ENCODE measurements around the gene AUTS2. TPM values are rescaled to one million over a fixed set of nuclear protein-coding genes. Genes with fewer than 3 reads are reported as not detected.

AUTS2 gene
- polyA plus RNA-seq, 1 donor from 2014 or later = 97.3 TPM

GRCh38 chr7:69624435-69625230 lies 26.4 kb downstream of the AUTS2 start:
- H4K20me1 ChIP-seq (ENCODE audit: insufficient read depth) = peaks cover 5% of the 10 kb centered on the region
- peak overlapping the region; percentile 12 for H3K9ac ChIP-seq (ENCODE audit: low read length)
- H2AFZ ChIP-seq (ENCODE audit: low read depth, low read length) = no peak overlapping the region
- no peaks in the 10 kb centered on the region for H3K9me3 ChIP-seq (ENCODE audit: low read length)
- H3K27ac ChIP-seq (ENCODE audit: low read length) = no peak overlapping the region
- no peaks in the 10 kb centered on the region for H3F3A ChIP-seq (ENCODE audit: insufficient read depth, low read length, poor library complexity, severe bottlenecking)
- peaks cover 92% of the 10 kb centered on the region for H3K79me2 ChIP-seq (replicated peaks; ENCODE audit: insufficient read depth, low read length)
- no peaks in the 10 kb centered on the region for H3K9me2 ChIP-seq (ENCODE audit: insufficient read depth, low read length)
- H3K27me3 ChIP-seq (ENCODE audit: insufficient read depth, low read depth, low read length) = no peaks in the 10 kb centered on the region
- H3K4me2 ChIP-seq (ENCODE audit: low read length) = no peak overlapping the region
- H3K36me3 ChIP-seq (ENCODE audit: insufficient read depth, low read length) = no peaks in the 10 kb centered on the region
- no peak overlapping the region for H3K4me3 ChIP-seq (ENCODE audit: low read length)
- TF ChIP-seq TAF1 (IDR thresholded peaks at IDR 0.05; ENCODE audit: low read depth) (no peak), EZH2 (IDR thresholded peaks at IDR 0.05; ENCODE audit: borderline replicate concordance, insufficient read depth, low read length, poor library complexity, severe bottlenecking) (no peak), SMC3 (conservative IDR thresholded peaks at IDR 0.05; ENCODE audit: poor library complexity) (peak; percentile 11), RAD21 (conservative IDR thresholded peaks at IDR 0.05) (no peak), MXI1 (conservative IDR thresholded peaks at IDR 0.05; ENCODE audit: poor library complexity, severe bottlenecking) (no peak)

DNA sequence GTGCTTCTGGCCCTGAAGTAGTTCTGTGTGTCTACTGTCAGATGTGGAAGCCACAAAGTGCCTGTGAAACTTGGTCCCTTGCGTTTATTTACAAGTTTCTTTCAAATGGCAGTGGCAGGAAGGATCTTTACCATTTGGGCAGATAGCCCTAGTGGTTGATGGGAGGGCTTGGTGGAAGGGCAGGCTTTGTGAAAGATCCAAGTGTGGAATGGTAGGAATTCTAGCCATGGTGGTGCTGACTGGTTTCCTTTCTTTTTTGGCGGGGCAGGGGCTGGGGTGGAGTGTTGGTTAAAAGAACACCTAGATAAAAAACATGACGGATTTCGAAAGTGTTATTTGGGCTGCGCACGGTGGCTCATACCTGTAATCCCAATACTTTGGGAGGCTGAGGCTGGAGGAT lies 27.0 kb downstream of the AUTS2 start:
- H3K79me2 ChIP-seq (replicated peaks; ENCODE audit: insufficient read depth, low read length) = peaks cover 92% of the 10 kb centered on the region
- H3K9me3 ChIP-seq (ENCODE audit: low read length) = no peaks in the 10 kb centered on the region
- no peak overlapping the region for H3K27ac ChIP-seq (ENCODE audit: low read length)
- H3K27me3 ChIP-seq (ENCODE audit: insufficient read depth, low read depth, low read length) = no peaks in the 10 kb centered on the region
- peaks cover 5% of the 10 kb centered on the region for H4K20me1 ChIP-seq (ENCODE audit: insufficient read depth)
- TF ChIP-seq CTCF (IDR thresholded peaks at IDR 0.05; ENCODE audit: poor library complexity, severe bottlenecking) (no peak), TAF1 (IDR thresholded peaks at IDR 0.05; ENCODE audit: low read depth) (no peak), REST (IDR thresholded peaks at IDR 0.05; ENCODE audit: borderline replicate concordance) (no peak), EP300 (conservative IDR thresholded peaks at IDR 0.05; ENCODE audit: poor library complexity, severe bottlenecking) (no peak), MXI1 (conservative IDR thresholded peaks at IDR 0.05; ENCODE audit: poor library complexity, severe bottlenecking) (no peak), EZH2 (IDR thresholded peaks at IDR 0.05; ENCODE audit: borderline replicate concordance, insufficient read depth, low read length, poor library complexity, severe bottlenecking) (no peak), POLR2AphosphoS5 (IDR thresholded peaks at IDR 0.05) (no peak), RAD21 (conservative IDR thresholded peaks at IDR 0.05) (no peak), SMC3 (conservative IDR thresholded peaks at IDR 0.05; ENCODE audit: poor library complexity) (no peak)
- peak overlapping the region; percentile 12 for H3K9ac ChIP-seq (ENCODE audit: low read length)
- no peaks in the 10 kb centered on the region for H3F3A ChIP-seq (ENCODE audit: insufficient read depth, low read length, poor library complexity, severe bottlenecking)
- H3K9me2 ChIP-seq (ENCODE audit: insufficient read depth, low read length) = no peaks in the 10 kb centered on the region
- no peaks in the 10 kb centered on the region for H3K36me3 ChIP-seq (ENCODE audit: insufficient read depth, low read length)
- no peak overlapping the region for H2AFZ ChIP-seq (ENCODE audit: low read depth, low read length)
- no peak overlapping the region for H3K4me3 ChIP-seq (ENCODE audit: low read length)
- no peak overlapping the region for H3K4me2 ChIP-seq (ENCODE audit: low read length)
